Dermis microvascular lymphatic vessel endothelial cell (primary cell): ENCODE measurements around the gene ABLIM1. TPM values are rescaled to one million over a fixed set of nuclear protein-coding genes. Genes with fewer than 3 reads are reported as not detected.
A peak's percentile ranks its signal among the peaks of the same experiment; 100 is the strongest.

Source experiments
- DNase-seq, 2 donors: peaks; one replicate each; pipeline versions ENCODE4 v3.0.0 to v3.0.0-alpha.2; 2010; ENCODE audit warnings: low read depth in 2 of 2
- total RNA-seq: library from RNA; depleted of rRNA; stranded (reverse); fragments of >200 nt; gene quantifications from 2 replicates; pipeline ENCODE4 v1.2.1, GENCODE V29; 2014

Gene ABLIM1
- total RNA-seq, 1 donor from 2014 or later = 40.6 TPM

GRCh38 chr10:114491933-114492332 lies 166.1 kb downstream of the ABLIM1 start:
- DNase-seq = no peak

- no peak for DNase-seq
Measured at GRCh38 chr10:114491419-114491818, 166.7 kb downstream of the ABLIM1 start.

GRCh38 chr10:114489521-114490310 lies 168.4 kb downstream of the ABLIM1 start:
- DNase-seq = peak in 1 of 2 donors; percentile 81

GRCh38 chr10:114487815-114488536 lies 170.1 kb downstream of the ABLIM1 start:
- DNase-seq = no peak

- DNase-seq = peak in 1 of 2 donors; percentile 86
Measured at GRCh38 chr10:114486938-114487814, 170.9 kb downstream of the ABLIM1 start.

- DNase-seq = peak in 1 of 2 donors; percentile 76
Measured at GRCh38 chr10:114485696-114486400, 172.2 kb downstream of the ABLIM1 start.

- no peak for DNase-seq
Measured at GRCh38 chr10:114483575-114483974, 174.5 kb downstream of the ABLIM1 start.

- no peak for DNase-seq
Measured at GRCh38 chr10:114482480-114483304, 175.4 kb downstream of the ABLIM1 start.

- DNase-seq = no peak
Measured at GRCh38 chr10:114481055-114481454, 177.0 kb downstream of the ABLIM1 start.

- DNase-seq = no peak
Measured at GRCh38 chr10:114479836-114480235, 178.2 kb downstream of the ABLIM1 start.

GRCh38 chr10:114479307-114479706 lies 178.8 kb downstream of the ABLIM1 start:
- no peak for DNase-seq

- no peak for DNase-seq
Measured at GRCh38 chr10:114478281-114478680, 179.8 kb downstream of the ABLIM1 start.

- DNase-seq = no peak
Measured at GRCh38 chr10:114477285-114477684, 180.8 kb downstream of the ABLIM1 start.

GRCh38 chr10:114474989-114475388 lies 183.1 kb downstream of the ABLIM1 start:
- DNase-seq = no peak

GRCh38 chr10:114473776-114474175 lies 184.3 kb downstream of the ABLIM1 start:
- DNase-seq = no peak

GRCh38 chr10:114472877-114473253 lies 185.2 kb downstream of the ABLIM1 start:
- DNase-seq = no peak

- no peak for DNase-seq
Measured at GRCh38 chr10:114471906-114472876, 185.9 kb downstream of the ABLIM1 start.

- peak; percentile 73 to 84 for DNase-seq
Measured at GRCh38 chr10:114470956-114471905, 186.8 kb downstream of the ABLIM1 start.
